NCI-H446 (cell line): Measurements from ENCODE around the gene ZNF213.
A peak's percentile ranks its signal among the peaks of the same experiment; 100 is the strongest.
"Not testable (repeated sequence)": the region's sequence is repeated elsewhere in the genome, so short reads cannot be mapped to it uniquely, and the experiment has no call there.

Experiments used
- DNase-seq, 2 experiments: peaks; one replicate each; lab custom pipeline; 2025; lab: John Stamatoyannopoulos, UW

The ZNF213 gene

DNA sequence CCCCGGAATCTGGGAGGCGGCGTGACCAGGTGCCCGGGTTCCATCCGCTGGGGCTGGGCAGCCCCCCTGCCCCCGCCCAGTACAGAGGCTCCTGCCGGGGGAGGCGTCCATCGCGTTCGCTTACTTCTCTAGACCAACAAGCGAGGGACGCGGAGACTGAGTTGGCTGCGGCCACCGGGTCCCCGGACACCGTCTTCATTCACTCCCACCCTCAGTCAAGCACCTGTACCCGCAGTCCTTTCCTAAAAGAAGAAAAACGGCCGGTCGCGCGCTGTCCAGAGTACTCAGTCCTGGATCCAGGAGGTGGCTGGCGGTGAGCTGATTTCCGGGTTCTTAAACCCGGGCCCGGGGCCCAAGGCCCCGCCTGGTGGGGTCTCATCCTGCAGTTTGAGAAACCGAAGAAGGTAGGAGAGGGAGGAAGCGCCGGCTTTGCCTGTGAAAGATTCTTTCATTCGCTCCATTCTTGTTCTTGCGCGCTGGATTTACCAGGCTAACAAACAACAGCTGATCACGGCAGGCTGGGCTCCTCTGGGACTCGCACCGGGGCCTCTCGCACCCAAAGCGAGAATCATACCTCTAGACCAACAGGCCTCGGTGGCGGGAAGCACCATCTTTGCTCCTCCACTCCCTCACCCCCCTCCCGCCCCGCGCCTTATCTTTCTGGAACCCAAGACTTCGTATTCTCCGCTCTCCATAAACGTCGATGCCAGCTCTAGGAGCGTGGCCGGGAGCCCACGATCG, 35.8 kb downstream of the ZNF213 start:
- DNase-seq, result no peak

DNA sequence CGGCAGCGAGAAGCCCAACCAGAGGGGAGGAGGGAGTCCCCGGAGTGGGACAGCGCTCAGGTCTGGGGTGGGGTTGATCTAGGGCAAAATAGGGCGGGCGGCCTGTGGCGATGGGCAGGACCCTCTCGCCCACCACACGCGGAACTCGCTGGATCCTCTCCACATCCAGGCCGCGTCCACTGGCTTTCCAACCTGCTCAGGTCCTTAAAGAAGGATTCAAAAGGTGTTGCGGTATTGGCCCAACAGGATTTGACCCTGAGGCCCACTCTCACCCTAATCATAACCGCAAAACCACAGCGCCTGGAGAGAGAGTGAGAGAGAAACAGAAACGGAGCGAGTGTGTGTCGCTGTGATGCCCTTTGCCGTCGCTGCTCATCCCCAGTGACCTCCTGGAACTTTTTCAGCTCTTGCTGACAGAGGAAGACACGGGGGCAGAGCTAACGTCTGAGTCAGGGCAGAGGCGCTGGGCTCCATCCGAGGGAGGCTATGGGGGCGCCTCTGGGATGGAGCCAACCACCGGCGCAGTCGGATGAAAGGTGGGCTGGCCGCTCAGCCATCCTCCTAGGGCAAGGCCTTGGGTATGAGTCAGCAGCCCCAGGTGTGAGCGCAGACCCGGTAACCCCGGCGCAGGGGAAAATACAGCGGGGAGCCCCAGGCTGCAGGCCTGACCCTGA, 36.5 kb downstream of the ZNF213 start:
- DNase-seq, result no peak

- peak in 1 of 2 experiments; percentile 34 for DNase-seq
These were observed 37.2 kb downstream of the ZNF213 start for GRCh38 chr16:3171855-3172593.

DNA sequence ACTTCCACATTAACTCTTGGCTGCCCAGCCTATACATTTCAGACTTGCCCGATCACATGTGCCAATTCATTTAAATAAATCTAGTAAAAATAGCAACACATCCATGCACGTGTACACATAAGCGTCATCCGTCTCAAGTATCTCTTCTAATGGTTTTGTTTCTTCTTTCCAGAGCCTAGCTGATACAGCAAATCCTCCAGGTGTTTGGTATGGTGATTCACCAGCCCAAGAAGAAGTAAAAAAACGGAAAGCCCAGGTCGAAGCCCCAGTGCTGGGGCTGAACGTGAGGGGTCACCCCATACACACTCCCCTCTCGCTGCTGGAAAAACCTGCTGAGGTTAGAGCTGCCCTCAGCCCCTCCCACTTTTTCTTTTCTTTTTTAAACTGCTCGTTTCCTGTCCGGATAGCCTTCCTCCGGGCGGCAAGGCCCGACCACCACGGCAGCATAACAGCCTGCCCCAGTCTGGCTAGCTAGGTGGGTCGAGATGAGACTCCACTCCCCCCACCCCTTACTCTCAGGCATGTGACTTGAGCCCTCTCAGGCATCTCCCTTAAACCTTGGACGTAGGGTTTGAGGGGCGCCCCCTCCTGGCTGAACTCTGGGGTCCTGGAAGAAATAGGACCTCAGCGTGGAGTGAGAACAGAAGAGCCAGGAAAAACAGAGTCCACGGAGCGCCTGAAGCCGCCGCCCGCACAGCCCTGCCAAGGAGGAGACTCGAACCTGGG, 39.2 kb downstream of the ZNF213 start:
- DNase-seq, result peak; percentile 30 to 58

- no peak for DNase-seq
These were observed 39.9 kb downstream of the ZNF213 start for GRCh38 chr16:3174618-3175148.

- DNase-seq, result peak; percentile 16 to 74
These were observed 40.6 kb downstream of the ZNF213 start for GRCh38 chr16:3175157-3176093.

DNA sequence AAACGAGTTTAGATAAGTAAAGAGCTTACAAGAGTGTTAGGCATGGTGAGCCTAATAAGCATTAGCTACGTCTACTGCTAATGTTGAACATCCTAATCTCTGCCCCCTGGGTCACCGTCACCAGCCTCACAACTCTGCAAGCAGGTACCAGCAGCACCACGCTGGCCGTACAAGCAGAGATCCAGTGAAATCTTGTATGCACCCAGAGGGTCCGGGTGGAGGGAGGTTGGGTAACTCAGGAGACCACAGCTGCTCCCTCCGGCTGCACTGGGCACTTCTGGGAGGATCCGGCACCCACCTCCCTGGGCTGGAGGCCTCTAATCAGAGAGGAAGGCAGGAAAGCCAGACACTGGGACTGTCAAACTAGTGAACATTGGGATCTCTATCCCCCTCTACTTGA, 44.8 kb downstream of the ZNF213 start:
- no peak for DNase-seq

- peak in 1 of 2 experiments; percentile 68 for DNase-seq
These were observed 45.6 kb downstream of the ZNF213 start for GRCh38 chr16:3180445-3180878.

GRCh38 chr16:3182293-3182607, 47.4 kb downstream of the ZNF213 start:
- DNase-seq, result not testable (repeated sequence)

DNA sequence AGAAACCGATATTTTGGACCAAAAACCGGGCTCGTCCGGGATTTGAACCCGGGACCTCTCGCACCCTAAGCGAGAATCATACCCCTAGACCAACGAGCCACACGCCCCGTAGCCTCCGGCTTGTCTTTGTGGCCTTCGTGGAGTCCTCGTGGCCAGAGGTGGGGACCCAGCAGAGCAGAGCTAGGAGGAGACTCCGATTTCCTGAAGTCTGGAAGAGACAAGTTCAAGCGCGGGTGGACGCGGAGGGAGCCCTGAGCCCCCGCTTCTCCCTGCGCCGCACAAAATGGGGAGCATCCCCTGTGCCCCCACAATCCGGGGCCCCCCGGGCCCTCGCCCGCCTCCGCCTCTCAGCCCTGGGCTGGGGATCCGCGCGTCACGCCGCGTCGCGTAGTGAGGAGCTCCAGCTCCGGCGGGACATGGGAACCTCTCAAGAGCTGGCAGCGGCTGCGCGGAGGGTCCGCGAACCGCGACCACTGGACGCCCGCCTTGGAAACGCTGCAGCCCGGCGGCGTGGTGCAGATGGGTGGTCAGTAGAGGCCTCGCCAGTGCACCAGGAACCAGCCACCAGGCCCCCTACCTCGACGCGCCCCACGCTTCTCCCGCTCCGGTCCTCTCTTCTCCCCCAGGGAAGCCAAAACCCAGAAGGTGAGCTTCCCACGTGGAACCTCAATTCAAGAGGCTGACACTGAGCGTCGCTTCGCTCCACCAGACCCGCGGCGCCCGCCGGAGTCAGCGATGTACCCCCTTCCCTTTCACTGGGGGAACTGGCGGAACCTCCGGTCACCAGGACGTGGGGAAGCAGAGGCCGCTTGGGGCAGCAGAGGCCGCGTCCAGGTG, 48.0 kb downstream of the ZNF213 start:
- peak in 1 of 2 experiments; percentile 72 for DNase-seq

DNA sequence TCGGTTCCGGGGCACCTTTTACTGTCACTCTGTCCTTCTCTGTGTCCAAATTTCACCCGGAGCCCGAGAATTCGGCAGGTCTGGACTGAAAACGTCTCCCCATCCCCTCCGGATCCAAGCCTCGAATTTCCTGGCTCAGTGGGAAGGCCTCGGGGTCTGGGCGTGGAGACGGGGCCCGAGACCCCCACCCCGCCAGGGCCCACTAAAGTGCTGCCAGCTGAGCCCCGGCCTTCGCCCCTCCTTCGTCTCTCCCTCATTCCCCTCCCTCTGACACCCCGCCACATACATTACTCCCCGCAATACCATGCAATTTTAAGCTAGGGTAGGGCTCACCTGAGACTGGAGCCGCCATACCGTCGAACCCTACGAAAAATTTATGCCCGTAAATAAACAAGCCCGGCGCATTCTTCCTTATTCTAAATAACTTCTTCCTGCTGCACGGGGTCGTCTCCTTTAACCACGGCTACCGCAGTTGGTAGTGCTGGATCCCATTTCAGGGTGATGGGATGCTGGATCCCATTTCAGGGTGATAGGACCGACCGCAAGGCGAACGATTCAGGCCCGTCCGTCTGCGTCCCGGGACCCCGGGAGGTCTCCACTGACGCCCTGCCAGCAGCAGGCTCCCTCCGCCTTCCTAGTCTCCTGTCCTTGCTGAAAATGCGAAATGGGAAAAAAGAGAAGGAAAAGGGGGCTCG, 48.8 kb downstream of the ZNF213 start:
- DNase-seq, result no peak

DNA sequence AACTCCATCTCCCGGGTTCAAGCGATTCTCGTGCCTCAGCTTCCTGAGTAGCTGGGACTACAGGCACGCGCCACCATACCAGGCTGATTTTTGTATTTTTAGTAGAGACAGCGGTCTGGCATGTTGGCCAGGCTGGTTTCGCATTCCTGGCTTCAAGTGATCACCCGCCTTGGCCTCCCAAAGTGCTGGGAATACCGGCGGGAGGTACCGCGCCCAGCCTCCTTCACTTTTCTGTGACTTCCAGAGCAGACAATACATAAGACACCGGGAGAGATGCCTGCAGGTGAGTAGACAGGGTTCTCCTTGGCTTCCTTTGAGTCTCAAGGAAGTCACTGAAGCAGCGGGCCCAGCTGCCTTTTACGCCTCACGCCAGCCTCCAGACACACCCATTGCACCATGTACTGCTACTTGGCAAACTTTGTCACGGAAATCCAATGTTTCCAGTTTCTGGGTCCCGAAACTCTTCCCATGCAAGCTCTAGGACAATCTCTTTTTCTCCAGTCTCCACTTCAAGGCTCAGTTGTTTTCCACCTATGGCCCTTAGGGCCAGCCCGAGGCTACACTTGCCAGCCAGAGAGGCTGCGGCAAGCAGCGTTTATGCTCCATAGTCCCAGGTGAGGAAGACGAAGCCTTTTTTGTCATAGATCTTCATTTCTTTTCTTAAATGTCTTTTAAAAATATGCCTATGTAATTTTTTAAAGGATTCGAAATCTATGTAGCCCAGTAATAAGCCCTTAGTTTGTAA, 52.3 kb downstream of the ZNF213 start:
- no peak for DNase-seq

GRCh38 chr16:3187798-3188674, 53.2 kb downstream of the ZNF213 start, which contains the start of gene OR1F1:
OR1F1 (plus strand) TSS chr16:3188204.
- peak in 1 of 2 experiments; percentile 48 for DNase-seq

- DNase-seq, result no peak
These were observed 53.8 kb downstream of the ZNF213 start for GRCh38 chr16:3188675-3188924.

DNA sequence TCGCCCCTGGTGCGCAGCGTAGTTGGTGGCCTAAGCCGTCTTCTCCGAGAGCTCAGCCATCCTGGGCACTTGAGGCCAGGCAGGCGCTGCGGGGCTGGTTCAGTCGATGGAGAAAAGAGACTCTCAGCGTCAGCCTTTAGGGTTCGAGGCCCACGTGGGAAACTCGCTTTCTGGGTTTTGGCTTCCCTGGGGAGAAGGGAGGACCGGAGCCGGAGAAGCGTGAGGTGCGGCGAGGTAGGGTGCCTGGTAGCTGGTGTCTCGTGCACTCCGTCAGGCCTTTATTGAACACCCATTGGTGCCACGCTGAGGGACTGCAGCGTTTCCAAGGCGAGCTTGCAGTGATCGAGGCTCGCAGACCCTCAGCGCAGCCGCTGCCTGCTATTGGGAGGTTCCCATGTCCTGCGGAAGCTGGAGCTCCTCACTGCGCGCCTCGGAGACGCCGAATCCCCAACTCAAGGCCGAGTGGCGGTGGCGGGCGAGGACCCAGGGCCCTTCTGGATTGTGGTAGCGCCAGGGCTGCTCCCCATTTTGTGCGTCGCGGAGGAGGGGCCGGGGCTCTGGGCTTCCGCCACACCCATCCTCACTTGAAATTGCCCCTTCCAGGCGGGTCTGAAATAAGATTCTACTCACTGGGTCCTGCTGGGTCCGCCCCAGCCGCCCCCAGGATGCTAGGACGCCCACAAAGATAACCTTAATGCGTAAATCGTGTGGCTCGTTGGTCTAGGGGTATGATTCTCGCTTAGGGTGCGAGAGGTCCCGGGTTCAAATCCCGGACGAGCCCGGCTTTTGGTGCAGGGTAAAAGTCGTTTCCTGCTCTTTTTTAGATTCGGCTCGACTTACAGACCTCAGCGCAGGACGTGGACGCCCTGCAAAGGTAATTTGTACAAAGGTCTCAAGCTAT, 54.3 kb downstream of the ZNF213 start:
- DNase-seq, result peak; percentile 16 to 51

DNA sequence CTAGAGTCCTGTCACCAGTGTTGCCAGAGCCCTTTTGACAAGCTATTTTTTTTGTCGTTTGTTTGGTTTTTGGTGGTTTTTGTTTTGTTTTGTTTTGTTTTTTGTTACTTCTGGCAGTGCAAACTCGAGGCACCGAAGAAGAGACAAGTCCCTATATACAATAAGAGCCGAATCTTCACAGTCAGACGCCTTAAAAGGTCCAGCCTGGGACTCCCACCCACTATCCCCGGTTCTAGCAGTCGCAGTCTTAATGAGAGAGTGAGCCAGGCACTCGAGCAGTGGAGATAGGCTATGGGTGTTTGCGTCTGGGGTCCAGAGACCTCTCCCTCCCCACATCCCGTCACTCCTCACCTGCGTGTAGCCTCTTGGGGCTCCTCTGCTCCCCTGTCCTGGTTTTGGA, 55.0 kb downstream of the ZNF213 start:
- DNase-seq, result no peak

GRCh38 chr16:3190949-3191353, 56.1 kb downstream of the ZNF213 start:
- DNase-seq, result no peak
